A549 (cell line): ENCODE measurements around the gene CIITA.

Source experiments
- CTCF ChIP-seq: fragments of >200 bp; sonication (Bioruptor Twin); formaldehyde crosslinking; IDR thresholded peaks from 3 replicates; pipeline ENCODE4 v1.5.1; 2016
- EHMT2 ChIP-seq: fragments of 200-600 bp; sonication (generic); IDR thresholded peaks from 2 replicates; pipeline ENCODE4 v1.6.1; 2016; ENCODE audit warnings: antibody characterized with exemption, low read depth, mild to moderate bottlenecking, moderate library complexity
- FOSL2 ChIP-seq, 2 experiments: fragments of 450-650 bp in 1 of 2; fragments of >200 bp in 1 of 2; sonication (Bioruptor Twin) in 1 of 2; formaldehyde crosslinking; IDR thresholded peaks; 2 replicates each; pipeline versions ENCODE4 v1.5.0 to v1.6.1; 2016 to 2020; ENCODE audit warnings: mild to moderate bottlenecking in 1 of 2, moderate library complexity in 1 of 2
- MAFK ChIP-seq: fragments of 450-650 bp; IDR thresholded peaks from 2 replicates; pipeline ENCODE4 v1.6.1; 2014; ENCODE audit not compliant: partially characterized antibody
- MAX ChIP-seq: IDR thresholded peaks from 2 replicates; pipeline ENCODE4 v1.6.1; 2012
- NR3C1 ChIP-seq: fragments of >200 bp; sonication (Bioruptor Twin); formaldehyde crosslinking; IDR thresholded peaks from 3 replicates; pipeline ENCODE4 v1.6.1; 2017
- POLR2A ChIP-seq: IDR thresholded peaks from 2 replicates; pipeline ENCODE4 v1.6.1; 2012; ENCODE audit warnings: mild to moderate bottlenecking, low read length

DNA sequence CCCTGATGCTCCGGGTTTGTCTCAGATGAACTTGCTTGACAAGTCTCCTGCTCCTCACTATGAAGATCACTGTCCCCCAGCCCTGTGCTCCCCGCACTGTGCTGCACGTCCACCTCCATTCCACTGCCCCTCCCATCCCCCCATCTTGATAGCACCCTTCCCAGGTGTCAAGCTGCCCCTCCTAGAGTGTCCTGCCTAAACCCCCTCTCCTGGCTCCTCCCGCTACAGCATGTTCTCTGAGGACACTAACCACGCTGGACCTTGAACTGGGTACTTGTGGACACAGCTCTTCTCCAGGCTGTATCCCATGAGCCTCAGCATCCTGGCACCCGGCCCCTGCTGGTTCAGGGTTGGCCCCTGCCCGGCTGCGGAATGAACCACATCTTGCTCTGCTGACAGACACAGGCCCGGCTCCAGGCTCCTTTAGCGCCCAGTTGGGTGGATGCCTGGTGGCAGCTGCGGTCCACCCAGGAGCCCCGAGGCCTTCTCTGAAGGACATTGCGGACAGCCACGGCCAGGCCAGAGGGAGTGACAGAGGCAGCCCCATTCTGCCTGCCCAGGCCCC lies 46.7 kb downstream of the CIITA start:
- TF ChIP-seq POLR2A = no peak
- TF ChIP-seq NR3C1 = no peak
- no peak for TF ChIP-seq CTCF
- no peak for TF ChIP-seq MAFK
- TF ChIP-seq MAX = no peak
- TF ChIP-seq FOSL2 (IDR thresholded peaks at IDR 0.05) = no peak
- no peak for TF ChIP-seq FOSL2 (CRISPR knock-in tag; IDR thresholded peaks at IDR 0.05)
- TF ChIP-seq EHMT2 = no peak
